HL-60/S4 (cell line): ENCODE data around the gene ZBTB5.

Experiments
- in situ Hi-C: fragments of 300-500 bp; cut with MboI; formaldehyde crosslinking; loops from 2 replicates; pipeline ENCODE4 v1.14.3; 2022; ENCODE audit warnings: low sequenced_read_pairs

The ZBTB5 gene

DNA sequence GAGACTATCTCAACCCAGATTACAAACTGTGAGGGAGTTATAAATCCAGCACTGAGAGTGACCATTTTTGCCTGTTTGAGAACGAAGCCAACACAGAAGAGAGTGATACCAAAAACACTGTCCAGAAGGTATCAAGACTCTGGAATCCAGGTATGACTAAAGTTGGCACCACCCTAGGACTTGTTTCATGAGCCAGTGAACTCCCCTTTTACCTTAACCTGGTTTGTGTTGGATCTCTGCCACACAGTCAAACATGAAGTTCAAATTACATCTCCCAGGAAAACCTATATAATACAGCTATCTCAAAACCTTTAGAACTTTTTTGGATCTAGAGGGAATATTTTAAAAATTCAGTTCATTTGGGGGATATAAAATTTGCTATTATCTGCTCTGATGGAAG is 11.4 kb downstream of the ZBTB5 start:
- in situ Hi-C loops: no loop called here

DNA sequence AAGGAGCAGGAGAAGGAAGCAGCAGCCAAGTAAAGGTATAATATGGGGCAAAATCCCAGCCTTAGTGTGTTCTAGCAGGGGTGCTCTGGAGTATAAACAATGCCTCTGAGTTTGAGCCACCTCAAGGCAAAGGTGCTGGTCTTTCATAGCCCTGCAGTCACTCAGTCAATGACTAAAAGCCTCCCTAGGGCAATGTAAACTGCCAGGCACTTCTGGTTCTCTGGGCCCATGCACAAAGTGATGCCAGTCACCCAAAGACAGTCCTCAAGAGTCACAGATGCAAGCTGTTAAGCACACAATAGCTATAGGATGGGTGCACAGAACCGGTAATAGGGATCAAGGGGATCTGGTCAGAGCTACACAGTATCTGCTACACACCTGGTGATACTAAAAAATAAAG is 12.6 kb downstream of the ZBTB5 start:
- in situ Hi-C loops: no loop called here

DNA sequence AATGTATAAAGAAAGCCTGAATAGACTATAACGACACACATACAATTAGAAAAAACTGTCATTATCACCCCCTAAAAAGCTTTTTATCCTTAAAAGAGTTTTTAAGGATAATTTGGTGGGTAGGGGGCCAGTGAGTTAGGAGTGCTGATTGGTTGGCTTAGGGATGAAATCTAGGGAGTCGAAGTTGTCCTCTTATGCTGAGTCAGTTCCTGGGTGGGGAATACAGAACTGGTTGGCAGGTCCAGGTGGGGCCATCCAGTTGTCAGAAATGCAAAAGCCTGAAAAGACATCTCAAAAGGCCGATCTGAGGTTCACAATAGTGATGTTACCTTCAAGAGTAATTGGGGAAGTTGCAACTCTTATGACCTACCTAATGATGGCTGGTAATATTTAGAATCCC is 13.6 kb downstream of the ZBTB5 start:
- in situ Hi-C loops: no loop called here

DNA sequence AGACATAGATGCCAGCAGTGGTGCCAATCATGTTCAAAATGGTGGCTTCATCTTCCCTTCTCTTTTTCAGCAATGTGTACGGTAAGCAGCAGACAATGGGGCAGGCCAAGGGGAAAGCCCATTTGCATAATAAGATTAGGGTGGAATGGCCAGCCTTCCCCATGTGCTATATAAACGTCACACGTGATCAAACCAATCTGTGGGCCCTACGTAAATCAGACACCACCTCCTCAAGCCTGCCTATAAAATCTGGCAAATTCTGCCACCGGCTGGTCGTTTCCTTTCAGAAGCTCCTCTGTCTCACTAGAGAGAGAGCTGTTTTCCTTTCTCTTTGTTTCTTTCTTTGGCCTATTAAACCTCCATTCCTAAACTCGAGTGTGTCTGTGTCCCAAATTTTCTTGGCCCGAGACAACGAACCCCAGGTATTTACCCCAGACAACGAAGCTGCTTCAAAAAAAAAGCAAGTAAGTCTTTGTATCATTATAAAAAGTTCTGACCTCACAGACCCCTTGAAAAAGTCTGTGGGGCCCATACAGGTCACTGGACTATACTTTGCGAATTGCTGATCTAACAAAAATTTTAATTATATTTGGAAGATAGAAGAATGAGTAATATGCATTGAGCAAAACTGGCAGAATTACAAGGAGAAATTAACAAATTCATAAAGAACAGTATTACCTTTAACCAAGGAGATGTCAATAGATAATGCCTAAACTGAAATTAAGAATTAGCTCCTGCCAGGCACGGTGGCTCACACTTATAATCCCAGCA is 15.2 kb downstream of the ZBTB5 start:
- in situ Hi-C loops: no loop called here

DNA sequence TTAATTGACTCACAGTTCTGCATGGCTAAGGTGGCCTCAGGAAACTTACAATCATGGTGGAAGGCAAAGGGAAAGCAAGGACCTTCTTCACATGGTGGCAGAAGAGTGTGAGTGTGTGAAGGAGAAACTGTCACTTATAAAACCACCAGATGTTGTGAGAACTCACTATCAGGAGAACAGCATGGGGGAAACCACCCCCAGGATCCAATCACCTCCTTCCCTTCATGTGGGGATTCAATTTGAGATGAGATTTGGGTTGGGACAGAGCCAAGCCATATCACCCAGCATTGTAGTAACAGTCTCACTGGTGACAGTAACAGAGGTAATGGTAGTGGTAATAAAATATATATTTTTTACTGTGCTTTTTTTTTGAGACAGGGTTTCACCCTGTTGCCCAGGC is 18.1 kb downstream of the ZBTB5 start:
- in situ Hi-C loops: no loop called here

DNA sequence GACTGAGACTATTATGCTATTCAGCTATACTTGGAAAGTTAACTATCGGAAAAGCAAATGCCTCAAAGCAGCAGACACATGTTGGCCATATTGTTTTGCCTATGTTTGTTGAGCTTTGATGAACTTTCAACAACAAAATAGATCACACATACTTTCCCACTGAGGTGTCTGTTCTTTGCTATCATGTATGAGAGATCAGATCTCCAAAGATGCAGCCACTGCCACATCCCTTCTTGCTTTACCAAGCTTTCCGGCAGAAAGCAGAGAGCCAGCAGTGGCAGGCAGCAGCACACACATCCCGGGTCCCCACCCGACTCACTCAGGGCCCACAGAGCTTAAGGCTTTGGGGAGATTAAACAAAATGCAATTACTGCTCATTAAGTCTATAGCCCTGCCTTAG is 18.8 kb downstream of the ZBTB5 start:
- in situ Hi-C loops: no loop called here

DNA sequence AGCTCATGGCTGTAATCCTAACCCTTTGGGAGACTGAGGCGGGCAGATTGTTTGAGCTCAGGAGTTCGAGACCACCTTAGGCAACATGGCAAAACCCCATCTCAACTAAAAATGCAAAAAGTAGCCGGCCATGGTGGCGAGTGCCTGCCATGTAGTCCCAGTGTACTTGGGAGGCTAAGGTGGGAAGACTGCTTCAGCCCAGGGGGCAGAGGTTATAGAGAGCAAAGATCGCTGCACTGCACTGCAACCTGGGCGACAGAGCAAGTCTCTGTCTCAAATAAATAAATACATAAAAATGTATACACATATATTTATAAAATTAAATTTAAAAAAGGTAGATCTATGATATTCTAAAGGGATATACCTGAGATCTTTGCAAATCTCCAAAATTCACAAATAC is 19.4 kb downstream of the ZBTB5 start:
- in situ Hi-C loops: no loop called here

DNA sequence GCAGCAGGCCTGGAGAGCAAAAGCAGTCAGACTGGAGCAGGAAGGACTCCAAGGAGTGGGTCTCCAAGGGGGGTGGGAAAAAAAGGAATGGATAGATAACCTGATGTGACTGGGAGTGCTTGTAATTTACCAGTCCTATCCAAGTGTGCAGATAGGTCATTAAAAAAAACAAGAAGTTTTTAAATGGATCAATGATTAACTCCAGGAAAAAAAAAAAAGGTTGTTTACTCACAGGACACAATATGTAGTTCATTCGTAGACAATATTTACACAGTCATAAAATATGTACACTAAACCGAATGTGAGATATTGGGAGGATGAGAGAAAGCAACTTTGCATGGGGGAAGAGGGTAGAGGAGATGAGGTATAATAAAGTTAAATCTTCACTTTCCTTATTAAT is 20.4 kb downstream of the ZBTB5 start:
- in situ Hi-C loops: no loop called here

DNA sequence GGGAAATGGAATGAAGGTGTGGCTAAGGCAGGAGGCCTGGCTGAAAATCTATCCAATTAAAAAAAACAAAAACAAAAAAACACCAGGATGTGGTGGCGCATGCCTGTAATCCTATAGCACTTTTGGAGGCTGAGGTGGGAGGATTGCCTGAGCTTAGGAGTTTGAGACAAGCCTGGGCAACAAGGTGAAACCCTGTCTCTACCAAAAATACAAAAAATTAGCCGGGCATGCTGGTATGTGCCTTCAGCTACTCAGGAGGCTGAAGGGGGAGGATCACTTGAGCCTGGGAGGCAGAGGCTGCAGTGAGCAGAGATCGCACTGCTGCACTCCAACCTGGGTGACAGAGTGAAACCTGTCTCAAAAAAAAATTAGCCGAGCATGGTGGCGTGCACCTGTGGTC is 21.7 kb downstream of the ZBTB5 start:
- in situ Hi-C loops: no loop called here

DNA sequence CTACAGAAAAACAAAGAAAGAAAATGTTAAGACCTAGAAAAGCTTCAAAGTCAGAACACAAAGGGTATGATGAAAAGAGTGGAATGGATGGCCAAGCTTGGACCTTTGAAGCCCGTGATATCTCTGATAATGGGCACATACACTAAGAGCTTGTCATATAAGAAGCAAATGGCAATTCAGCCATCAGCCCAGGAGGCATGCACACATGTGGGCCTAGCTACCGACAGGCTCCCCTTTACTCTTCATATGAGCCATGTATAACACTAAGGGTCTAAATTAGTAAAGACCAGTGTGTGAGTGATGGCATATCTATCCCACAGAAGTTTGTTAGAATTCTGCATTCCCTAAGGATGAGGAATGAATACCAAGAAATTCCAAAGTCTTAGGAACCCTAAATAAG is 22.7 kb downstream of the ZBTB5 start:
- in situ Hi-C loops: no loop called here

DNA sequence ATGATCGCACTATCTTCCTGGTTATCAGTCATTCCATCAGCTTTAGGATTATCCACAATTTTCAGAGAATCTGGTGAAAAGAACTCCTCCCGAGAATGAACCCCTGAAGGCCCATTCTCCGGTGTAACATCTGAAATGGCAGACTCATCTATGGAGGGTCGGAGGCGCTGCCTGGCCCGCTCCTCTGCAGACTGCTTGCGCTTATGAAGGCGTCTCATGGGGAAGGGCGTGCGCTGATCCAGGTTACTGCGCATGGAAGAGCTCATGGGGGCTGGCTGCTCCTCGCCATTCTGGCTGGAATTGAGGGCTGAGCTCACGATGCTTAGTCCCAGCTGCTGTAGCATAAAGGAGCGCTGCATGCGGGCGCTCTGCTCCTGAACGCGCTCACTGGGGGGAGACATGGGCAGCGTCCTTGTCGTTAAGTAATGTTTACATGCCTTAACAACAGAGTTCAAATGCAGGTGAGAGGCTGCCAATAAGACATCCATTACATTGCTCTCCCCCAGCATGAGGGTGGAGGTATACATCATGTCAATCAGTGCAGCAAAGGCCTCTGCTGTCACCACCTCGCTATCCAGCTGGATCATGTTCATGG is 23.4 kb downstream of the ZBTB5 start:
- in situ Hi-C loops: no loop called here

DNA sequence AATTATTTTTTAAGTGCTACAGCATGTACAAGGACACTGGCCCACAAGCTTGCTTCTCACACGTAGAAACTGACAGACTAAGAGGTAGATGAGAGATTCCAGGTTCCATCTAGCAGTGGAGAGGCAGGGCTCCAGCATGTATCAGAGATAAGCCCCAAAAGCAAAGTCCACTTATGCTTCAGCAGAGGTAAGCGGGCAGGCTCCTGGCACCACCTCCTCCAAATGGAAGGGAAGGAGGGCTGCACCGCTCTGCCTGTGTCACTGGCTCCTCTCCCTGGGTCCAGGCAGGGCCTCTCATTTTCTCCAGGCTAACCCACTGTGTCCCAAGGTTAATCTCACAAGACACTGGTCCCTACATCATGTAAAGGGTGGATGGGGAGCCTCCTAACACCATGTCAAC is 26.9 kb downstream of the ZBTB5 start:
- in situ Hi-C loops: no loop called here

DNA sequence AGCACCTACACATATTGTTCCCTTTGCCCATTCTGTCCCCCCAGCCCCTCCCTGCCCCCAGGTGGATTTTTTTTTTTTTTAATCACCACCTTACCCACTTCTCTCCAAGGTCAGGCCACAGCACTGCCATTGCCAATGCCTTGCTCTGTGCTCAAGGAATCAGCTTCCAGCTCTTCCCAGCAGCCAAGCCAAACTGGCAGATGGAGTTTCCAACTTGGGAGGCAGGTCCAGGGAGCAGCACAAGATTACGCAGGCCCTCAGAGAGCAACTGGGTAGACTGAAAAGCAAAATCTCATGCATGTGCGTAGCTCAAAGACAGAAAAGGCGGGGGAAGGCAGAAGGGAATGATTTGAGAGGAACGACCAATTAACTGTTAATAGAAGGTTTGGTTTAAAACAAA is 27.6 kb downstream of the ZBTB5 start:
- in situ Hi-C loops: no loop called here

DNA sequence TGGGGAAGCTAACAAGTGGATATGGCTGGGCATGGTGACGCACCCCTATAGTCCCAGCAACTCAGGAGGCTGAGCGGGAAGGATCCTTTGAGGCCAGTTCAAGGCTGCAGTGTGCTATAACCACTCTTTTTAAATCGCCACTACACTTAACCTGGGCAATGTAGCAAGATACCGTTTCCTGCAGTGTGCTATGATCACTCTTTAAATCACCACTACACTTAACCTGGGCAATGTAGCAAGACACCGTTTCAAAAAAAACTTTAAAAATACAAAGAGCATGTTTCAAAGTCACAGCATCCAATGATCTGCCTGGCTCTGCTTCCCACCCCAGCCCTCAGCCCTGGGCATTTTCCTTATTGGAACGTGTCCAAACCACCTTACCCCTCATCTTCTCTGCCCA is 28.2 kb downstream of the ZBTB5 start:
- in situ Hi-C loops: no loop called here

DNA sequence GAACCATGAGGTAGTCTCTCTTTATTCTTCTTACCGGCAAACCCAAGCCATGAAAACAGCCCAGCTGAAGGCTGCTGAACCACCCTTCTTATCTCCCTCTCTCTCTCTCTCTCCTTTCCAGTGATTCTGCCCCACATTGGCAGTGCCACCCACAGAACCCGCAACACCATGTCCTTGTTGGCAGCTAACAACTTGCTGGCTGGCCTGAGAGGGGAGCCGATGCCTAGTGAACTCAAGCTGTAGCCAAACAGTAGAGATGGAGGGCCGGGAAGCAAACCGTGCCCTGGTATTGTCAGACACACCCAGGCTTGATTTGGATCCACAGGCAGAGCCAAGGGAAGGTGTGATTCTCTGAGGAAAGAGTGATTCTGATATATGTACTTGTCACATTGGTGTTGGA is 28.7 kb downstream of the ZBTB5 start:
- in situ Hi-C loops: no loop called here

DNA sequence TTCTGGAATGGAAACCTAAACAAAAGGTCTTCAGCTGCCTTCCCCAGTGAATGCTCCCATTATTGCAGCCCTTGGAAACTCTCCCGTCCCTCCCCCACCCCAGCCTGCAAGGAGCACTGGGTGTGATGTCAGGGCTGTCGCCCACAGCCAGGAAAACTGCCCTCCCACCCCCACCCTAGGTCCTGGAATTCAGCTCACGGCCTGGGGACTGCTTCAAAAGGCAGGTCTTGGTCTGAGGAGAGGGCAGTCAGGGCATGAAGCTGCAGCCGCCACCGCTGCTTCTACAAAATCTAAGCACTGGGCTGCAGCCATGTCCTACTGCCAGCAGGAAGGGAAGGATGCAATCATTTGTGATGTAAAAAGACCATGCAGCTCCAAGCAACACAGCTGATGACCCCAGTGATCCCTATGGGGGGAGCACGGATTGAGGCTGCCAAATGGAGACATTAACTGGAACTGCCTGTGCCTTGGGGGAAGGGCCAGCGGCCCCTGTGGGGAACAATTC is 31.3 kb downstream of the ZBTB5 start:
- in situ Hi-C loops: no loop called here

DNA sequence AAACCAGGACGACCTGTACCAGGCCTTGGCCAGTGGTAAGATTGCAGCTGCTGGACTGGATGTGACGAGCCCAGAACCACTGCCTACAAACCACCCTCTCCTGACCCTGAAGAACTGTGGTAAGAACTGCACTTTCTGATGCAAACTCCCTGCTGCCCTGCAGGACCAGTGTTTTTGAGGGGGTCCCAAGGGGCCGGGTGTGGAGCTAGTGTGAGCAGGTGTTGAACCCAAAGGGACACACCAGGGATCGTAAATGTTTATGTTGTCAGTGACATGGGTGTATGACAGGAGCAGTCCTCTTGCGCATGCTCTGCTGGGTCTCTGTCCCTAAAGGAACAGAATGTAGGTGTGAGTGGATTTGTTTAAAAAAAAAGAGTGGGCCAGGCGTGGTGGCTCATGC is 33.2 kb downstream of the ZBTB5 start:
- in situ Hi-C loops: no loop called here

DNA sequence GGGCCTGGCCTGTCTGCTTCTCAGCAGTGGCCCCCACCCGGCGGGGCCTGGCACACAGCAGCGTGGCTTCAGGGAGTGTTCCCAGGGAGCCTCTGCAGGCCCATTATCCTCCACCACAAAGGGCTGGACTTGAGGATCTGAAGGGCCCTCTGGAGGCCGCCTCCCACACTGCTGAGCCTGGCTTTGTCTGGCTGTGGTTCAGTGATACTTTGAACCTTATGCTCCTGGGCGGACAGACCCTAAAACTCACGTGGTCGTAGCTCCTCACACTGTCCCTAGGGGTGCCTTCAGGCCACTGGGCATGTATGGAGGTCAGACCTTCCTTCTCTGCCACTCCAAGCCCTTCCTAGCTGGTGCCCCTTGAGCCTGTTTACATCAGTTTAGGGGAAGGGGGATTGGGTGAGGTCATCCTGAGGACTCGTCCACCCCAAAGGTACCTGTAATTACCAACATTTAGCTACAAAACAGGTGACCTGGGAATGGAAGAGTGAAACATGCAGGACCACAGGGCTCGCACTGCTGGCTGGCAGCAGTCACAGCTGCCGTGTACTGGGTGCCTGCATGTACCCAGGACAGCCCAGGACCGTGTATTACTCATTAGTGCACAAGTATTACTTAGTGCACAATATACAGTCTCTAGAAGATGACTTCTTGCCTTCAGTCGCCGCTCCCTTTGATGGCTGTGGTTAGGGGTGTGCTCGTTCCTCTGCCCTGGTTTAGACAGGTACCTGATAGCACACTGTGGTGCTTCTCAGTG is 34.2 kb downstream of the ZBTB5 start:
- in situ Hi-C loops: no loop called here

DNA sequence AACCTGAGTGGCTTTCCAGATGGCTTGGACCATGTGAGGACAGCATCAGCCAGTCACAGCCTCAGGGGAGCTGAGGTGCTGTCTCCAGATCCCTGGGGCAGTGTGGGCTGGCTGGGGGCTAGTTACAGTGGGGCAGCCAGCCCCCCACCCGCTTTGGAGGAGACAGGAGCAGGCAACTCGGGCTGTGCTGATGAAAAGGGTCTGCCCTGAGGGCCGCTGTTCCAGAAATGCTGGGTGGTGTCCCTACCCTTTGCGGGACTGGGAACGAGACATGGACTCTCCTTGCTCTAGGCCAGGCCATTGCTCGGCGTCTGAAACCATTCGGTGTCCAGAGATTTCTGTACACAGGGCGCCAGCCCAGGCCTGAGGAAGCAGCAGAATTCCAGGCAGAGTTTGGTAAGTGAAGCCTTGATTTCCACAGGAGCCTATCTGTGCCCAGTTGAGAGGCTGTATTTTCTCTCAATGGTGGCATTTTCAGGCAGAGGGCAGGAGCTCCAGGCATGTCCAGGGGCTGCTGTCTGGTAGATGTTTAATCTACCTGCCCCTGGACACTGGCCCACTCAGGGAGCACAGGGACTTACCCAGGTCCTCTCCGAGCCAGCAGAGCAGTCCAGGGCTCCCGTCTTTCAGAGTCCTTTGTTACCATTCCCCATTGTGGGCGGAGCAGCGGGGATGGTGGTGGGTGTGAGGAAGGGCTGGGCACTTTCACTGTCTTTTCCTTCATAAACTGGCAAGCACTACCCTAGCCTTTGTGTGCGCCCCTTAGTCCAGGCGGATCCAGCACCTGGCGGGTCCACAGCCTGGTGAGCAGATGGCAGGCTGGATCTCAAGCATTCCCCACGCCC is 35.6 kb downstream of the ZBTB5 start:
- in situ Hi-C loops: no loop called here

DNA sequence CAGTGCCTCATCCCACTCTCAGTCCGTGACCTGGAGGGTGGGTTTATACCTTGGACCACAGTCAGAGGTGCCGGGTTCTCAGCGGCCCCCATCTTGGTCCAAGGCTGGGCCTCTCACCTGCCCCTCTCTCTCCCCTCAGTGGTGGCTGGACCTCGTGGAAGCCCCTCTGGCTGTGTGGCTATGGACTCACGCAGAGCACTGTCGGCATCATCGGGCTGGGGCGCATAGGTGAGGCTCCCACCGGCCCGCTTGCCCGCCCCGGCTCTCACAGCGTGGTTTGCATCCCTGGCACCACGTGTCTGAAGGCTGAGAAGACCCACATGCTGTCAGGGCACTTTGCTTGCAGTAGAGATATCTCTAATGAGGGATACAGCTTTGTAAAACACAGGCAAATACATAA is 36.9 kb downstream of the ZBTB5 start:
- in situ Hi-C loops: no loop called here

DNA sequence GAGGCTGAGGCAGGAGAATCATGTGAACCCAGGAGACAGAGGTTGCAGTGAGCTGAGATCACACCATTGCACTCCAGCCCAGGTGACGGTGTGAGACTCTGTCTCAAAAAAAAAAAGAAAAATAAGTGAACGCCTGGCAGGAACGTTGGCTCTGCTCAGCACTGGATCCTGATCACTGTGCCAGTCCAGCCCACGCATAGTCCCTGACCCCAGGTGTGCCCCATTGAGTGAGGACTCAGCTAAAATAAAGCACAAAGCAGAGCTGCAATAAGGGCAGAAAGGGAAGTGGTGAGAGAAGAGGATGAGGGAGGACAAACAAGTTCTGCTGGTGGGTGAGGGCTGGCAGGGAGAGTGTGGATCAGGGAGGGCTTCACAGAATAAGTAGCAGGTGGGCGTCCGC is 38.4 kb downstream of the ZBTB5 start:
- in situ Hi-C loops: no loop called here
